IMR-90 (cell line): Measurements from ENCODE around the gene MS4A6E. TPM values are rescaled to one million over a fixed set of nuclear protein-coding genes. Genes with fewer than 3 reads are reported as not detected.

ENCODE experiments used
- ATAC-seq: fragments of 200-7000 bp; cut with Tn5 transposase; 2 replicates; pipeline ENCODE4 v1.9.1; 2020; ENCODE audit warnings: low read depth, mild to moderate bottlenecking, moderate library complexity
- BruUV-seq: library from RNA; stranded (reverse); fragments of 400-500 nt; replicated peaks from 2 replicates; lab custom pipeline; 2021; lab: Mats Ljungman, UMichigan
- CTCF ChIA-PET: fragments of 300-600 bp; formaldehyde crosslinking; extraction: SDS; loops from one replicate; lab custom pipeline; 2021; ENCODE audit warnings: antibody characterized with exemption; lab: Yijun Ruan, JAX
- POLR2A ChIA-PET: fragments of 300-600 bp; sonication (Branson Sonifier 250); formaldehyde crosslinking; loops from one replicate; lab custom pipeline; 2022; ENCODE audit warnings: antibody characterized with exemption; ENCODE audit not compliant: unreplicated experiment; lab: Charles Lee
- DNase-seq: peaks from one replicate; pipeline ENCODE4 v3.0.0; 2013
- H2AFZ ChIP-seq: replicated peaks from 2 replicates; pipeline ENCODE3; 2013; ENCODE audit warnings: low read length, mild to moderate bottlenecking; ENCODE audit not compliant: poor library complexity
- H2AK5ac ChIP-seq: 2 replicates; pipeline ENCODE4 v1.6.1; 2013; ENCODE audit warnings: low read depth, low read length, inconsistent platforms
- H2AK9ac ChIP-seq: replicated peaks from 2 replicates; pipeline ENCODE3; 2013; ENCODE audit warnings: mild to moderate bottlenecking, low read depth, low read length, moderate library complexity; ENCODE audit not compliant: poor library complexity
- H2BK120ac ChIP-seq: 2 replicates; pipeline ENCODE4 v1.6.1; 2013; ENCODE audit warnings: low read depth, low read length, inconsistent platforms
- H2BK15ac ChIP-seq: 3 replicates; pipeline ENCODE4 v1.6.1; 2013; ENCODE audit warnings: low read depth, low read length, inconsistent platforms
- H2BK20ac ChIP-seq: 2 replicates; pipeline ENCODE4 v1.6.1; 2013; ENCODE audit warnings: low read depth, mild to moderate bottlenecking, inconsistent platforms, low read length, moderate library complexity
- H2BK5ac ChIP-seq: 2 replicates; pipeline ENCODE4 v1.6.1; 2013; ENCODE audit warnings: mild to moderate bottlenecking, low read depth, low read length, inconsistent platforms; ENCODE audit not compliant: poor library complexity, severe bottlenecking
- H3K14ac ChIP-seq: replicated peaks from 2 replicates; pipeline ENCODE4 v1.6.1; 2013; ENCODE audit warnings: low read depth, low read length, inconsistent platforms
- H3K18ac ChIP-seq: 2 replicates; pipeline ENCODE4 v1.6.1; 2013; ENCODE audit warnings: low read depth, low read length, control low read depth
- H3K23ac ChIP-seq: 2 replicates; pipeline ENCODE4 v1.6.1; 2013; ENCODE audit warnings: low read depth, low read length, inconsistent platforms
- H3K27ac ChIP-seq: 2 replicates; pipeline ENCODE4 v1.5.1; 2013; ENCODE audit warnings: mild to moderate bottlenecking, control low read depth, low read length; ENCODE audit not compliant: insufficient read depth
- H3K27me3 ChIP-seq: 2 replicates; pipeline ENCODE4 v1.6.1; 2013; ENCODE audit warnings: low read length; ENCODE audit not compliant: control insufficient read depth, insufficient read depth
- H3K36me3 ChIP-seq: 2 replicates; pipeline ENCODE4 v1.6.1; 2013; ENCODE audit warnings: low read length, mixed read lengths; ENCODE audit not compliant: control insufficient read depth, insufficient read depth
- H3K4ac ChIP-seq: 2 replicates; pipeline ENCODE4 v1.6.1; 2013; ENCODE audit warnings: low read depth, low read length, inconsistent platforms
- H3K4me1 ChIP-seq: 2 replicates; pipeline ENCODE4 v1.6.1; 2013; ENCODE audit warnings: low read length, mixed read lengths; ENCODE audit not compliant: control insufficient read depth, insufficient read depth
- H3K4me2 ChIP-seq: 2 replicates; pipeline ENCODE4 v1.6.1; 2013; ENCODE audit warnings: low read depth, mild to moderate bottlenecking, control low read depth, low read length, moderate library complexity
- H3K4me3 ChIP-seq: 2 replicates; pipeline ENCODE4 v1.5.1; 2013; ENCODE audit warnings: low read depth, mild to moderate bottlenecking, control low read depth, low read length, moderate library complexity; ENCODE audit not compliant: insufficient read depth
- H3K56ac ChIP-seq: 2 replicates; pipeline ENCODE4 v1.6.1; 2013; ENCODE audit warnings: low read length, inconsistent platforms; ENCODE audit not compliant: insufficient read depth; ENCODE audit errors: extremely low read depth
- H3K79me1 ChIP-seq, 2 experiments: 2 replicates each; pipeline ENCODE4 v1.6.1; 2013; ENCODE audit warnings: low read length in 2 of 2, inconsistent platforms in 1 of 2, low read depth in 1 of 2
- H3K9ac ChIP-seq: 2 replicates; pipeline ENCODE4 v1.6.1; 2013; ENCODE audit warnings: low read depth, low read length, control low read depth
- H3K9me1 ChIP-seq: 2 replicates; pipeline ENCODE4 v1.6.1; 2013; ENCODE audit warnings: low read length, inconsistent platforms; ENCODE audit not compliant: insufficient read depth
- H3K9me3 ChIP-seq: 2 replicates; pipeline ENCODE4 v1.6.1; 2013; ENCODE audit warnings: low read length; ENCODE audit not compliant: control insufficient read depth, insufficient read depth
- H4K20me1 ChIP-seq: 2 replicates; pipeline ENCODE4 v1.6.1; 2013; ENCODE audit warnings: low read length, inconsistent platforms; ENCODE audit not compliant: insufficient read depth
- H4K5ac ChIP-seq: 2 replicates; pipeline ENCODE4 v1.6.1; 2013; ENCODE audit warnings: mild to moderate bottlenecking, low read depth, low read length, control low read depth
- H4K8ac ChIP-seq, 2 experiments: 2 replicates each; pipeline ENCODE4 v1.6.1; 2013; ENCODE audit warnings: low read depth in 2 of 2, low read length in 2 of 2, control low read depth in 1 of 2, inconsistent platforms in 1 of 2
- H4K91ac ChIP-seq: 2 replicates; pipeline ENCODE4 v1.6.1; 2013; ENCODE audit warnings: low read depth, low read length, inconsistent platforms; ENCODE audit not compliant: insufficient read depth
- CEBPB ChIP-seq: IDR thresholded peaks from 2 replicates; pipeline ENCODE4 v1.6.1; 2012; ENCODE audit warnings: low read depth, low read length, improper control_type of control experiment
- FOS ChIP-seq: fragments of 150-350 bp; IDR thresholded peaks from 2 replicates; pipeline ENCODE4 v1.6.1; 2016; ENCODE audit warnings: low read depth, low read length
- MAFK ChIP-seq: IDR thresholded peaks from 2 replicates; pipeline ENCODE4 v1.6.1; 2012; ENCODE audit warnings: low read depth, low read length, improper control_type of control experiment
- NFE2L2 ChIP-seq: fragments of 150-350 bp; IDR thresholded peaks from 2 replicates; pipeline ENCODE4 v1.6.1; 2016; ENCODE audit warnings: low read depth, mild to moderate bottlenecking, low read length
- POLR2A ChIP-seq: IDR thresholded peaks from 2 replicates; pipeline ENCODE4 v1.6.1; 2012; ENCODE audit warnings: mild to moderate bottlenecking, low read depth, low read length
- RCOR1 ChIP-seq: IDR thresholded peaks from 2 replicates; pipeline ENCODE4 v1.6.1; 2012; ENCODE audit warnings: mild to moderate bottlenecking, low read length, improper control_type of control experiment; ENCODE audit not compliant: insufficient replicate concordance
- SMC3 ChIP-seq: fragments of 150-350 bp; IDR thresholded peaks from 2 replicates; pipeline ENCODE4 v1.6.1; 2016; ENCODE audit warnings: low read depth, mild to moderate bottlenecking, antibody characterized with exemption, low read length, moderate library complexity
- USF2 ChIP-seq: fragments of 150-350 bp; IDR thresholded peaks from 2 replicates; pipeline ENCODE4 v1.6.1; 2017; ENCODE audit warnings: mild to moderate bottlenecking, antibody characterized with exemption, low read length, low read depth
- WGBS, 2 experiments: methylation state at CpG; one replicate each; pipeline versions ENCODE4 v1.1.5 to v1.1.7; 2013; ENCODE audit warnings: missing lambda C conversion rate in 2 of 2; ENCODE audit not compliant: insufficient read length in 1 of 2; ENCODE audit errors: extremely low coverage in 2 of 2; 5-methylcytosine and 5-hydroxymethylcytosine counted together
- dilution Hi-C: fragments of 300-500 bp; cut with HindIII; formaldehyde crosslinking; loops from one replicate; pipeline ENCODE4 v1.14.3; 2018; ENCODE audit warnings: low sequenced_read_pairs; ENCODE audit not compliant: unreplicated experiment
- in situ Hi-C: fragments of 300-500 bp; cut with MboI; formaldehyde crosslinking; loops from 3 replicates; pipeline ENCODE4 v1.14.3; 2019; ENCODE audit warnings: low sequenced_read_pairs, inconsistent platforms, mixed read lengths
- intact Hi-C: fragments of 100-400 bp; cut with micrococcal nuclease; formaldehyde crosslinking; loops from 2 replicates; pipeline ENCODE4 v1.10.0; 2022
- polyA plus RNA-seq, 3 experiments: library from polyadenylated mRNA; depleted of rRNA; stranded (reverse); fragments of >200 nt; gene quantifications; 2 replicates each; pipeline ENCODE4 v1.2.3, GENCODE V29; 2012; ENCODE audit warnings: low replicate concordance in 1 of 3
- total RNA-seq: library from RNA; depleted of rRNA; stranded (reverse); fragments of >200 nt; gene quantifications from 2 replicates; pipeline ENCODE4 v1.2.3, GENCODE V29; 2012

The MS4A6E gene
- total and polyA plus RNA-seq, 2 of the 4 experiments (the other 2 are of a cell fraction) = not detected

GRCh38 chr11:60314635-60315321 lies 12.3 kb upstream of the MS4A6E start:
- Histone ChIP-seq H3K4me1 (no peaks in the 10 kb centered on the region), H3K9me3 (peaks cover 14% of the 10 kb centered on the region), H3K79me1 (no peaks in the 10 kb centered on the region), H3K4me3 (no peak overlapping the region), H3K4me2 (no peak overlapping the region), H3K36me3 (no peaks in the 10 kb centered on the region), H2BK5ac (no peak overlapping the region), H2AK9ac (no peak overlapping the region), H3K23ac (no peak overlapping the region), H2BK20ac (no peak overlapping the region), H2AK5ac (no peak overlapping the region), H3K14ac (no peak overlapping the region), H3K9me1 (no peaks in the 10 kb centered on the region), H3K56ac (no peak overlapping the region), H2AFZ (no peak overlapping the region), H4K8ac (no peak overlapping the region), H3K4ac (no peak overlapping the region), H3K18ac (no peak overlapping the region), H4K20me1 (no peaks in the 10 kb centered on the region), H4K5ac (no peak overlapping the region), H2BK120ac (no peak overlapping the region), H3K9ac (no peak overlapping the region), H3K27me3 (no peaks in the 10 kb centered on the region), H3K27ac (no peak overlapping the region), H4K91ac (no peak overlapping the region), H2BK15ac (no peak overlapping the region)
- dilution Hi-C loops (no loop called here), intact Hi-C loops (no loop called here), in situ Hi-C loops (no loop called here)
- BruUV-seq = no TSS peak
- TF ChIP-seq USF2 (no peak), MAFK (no peak), CEBPB (no peak), FOS (no peak), SMC3 (no peak), NFE2L2 (no peak), RCOR1 (no peak), POLR2A (no peak)
- no CpG with 5 or more reads among the region's 2 CpGs for WGBS, 2 experiments
- DNase-seq = no peak
- POLR2A ChIA-PET = no interaction called here
- CTCF ChIA-PET = no interaction called here
- no peak for ATAC-seq
